ENCODE data around the gene GPANK1. TPM values are rescaled to one million over a fixed set of nuclear protein-coding genes. Genes with fewer than 3 reads are reported as not detected.

GPANK1 gene
- total and polyA plus RNA-seq, 9 of the 15 experiments (the other 6 are each of a cell fraction or from before 2014, with no cell fraction given) = 32.2 to 111 (median 46.3) TPM

DNA sequence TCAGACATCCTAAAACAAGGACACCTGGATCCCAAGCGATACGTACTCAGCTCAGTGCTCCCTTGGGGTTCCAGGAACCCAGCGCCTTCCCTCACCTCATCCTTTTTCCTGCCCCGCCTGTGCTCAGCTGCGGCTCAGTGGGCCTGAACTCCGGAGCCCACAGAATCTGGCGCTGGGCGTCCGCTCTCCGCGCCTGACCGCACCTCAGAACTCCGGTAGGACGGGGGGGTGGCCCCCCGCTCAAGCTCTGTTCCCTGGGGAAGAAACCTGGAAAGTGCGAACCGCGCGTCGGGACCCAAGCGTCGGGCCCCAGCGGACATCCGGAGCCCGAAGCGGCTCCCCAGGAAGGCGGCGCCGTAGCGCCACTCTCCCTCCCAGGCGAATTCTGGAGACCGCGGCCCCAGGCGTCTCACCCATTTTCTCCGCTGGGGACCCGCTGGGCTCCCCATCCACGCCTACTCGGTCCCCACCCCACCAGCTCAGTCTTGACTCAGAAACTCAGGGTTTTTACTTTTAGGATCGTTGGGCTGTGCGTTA is 16.4 kb upstream of the GPANK1 start (continued):
- TF ChIP-seq, protein P1, sequence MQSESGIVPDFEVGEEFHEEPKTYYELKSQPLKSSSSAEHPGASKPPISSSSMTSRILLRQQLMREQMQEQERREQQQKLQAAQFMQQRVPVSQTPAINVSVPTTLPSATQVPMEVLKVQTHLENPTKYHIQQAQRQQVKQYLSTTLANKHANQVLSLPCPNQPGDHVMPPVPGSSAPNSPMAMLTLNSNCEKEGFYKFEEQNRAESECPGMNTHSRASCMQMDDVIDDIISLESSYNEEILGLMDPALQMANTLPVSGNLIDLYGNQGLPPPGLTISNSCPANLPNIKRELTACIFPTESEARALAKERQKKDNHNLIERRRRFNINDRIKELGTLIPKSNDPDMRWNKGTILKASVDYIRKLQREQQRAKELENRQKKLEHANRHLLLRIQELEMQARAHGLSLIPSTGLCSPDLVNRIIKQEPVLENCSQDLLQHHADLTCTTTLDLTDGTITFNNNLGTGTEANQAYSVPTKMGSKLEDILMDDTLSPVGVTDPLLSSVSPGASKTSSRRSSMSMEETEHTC (IDR thresholded peaks at IDR 0.05) = no peak
- TF ChIP-seq SIRT6 (IDR thresholded peaks at IDR 0.05; ENCODE audit: low read depth, low read length) (no peak), MYC (IDR thresholded peaks at IDR 0.05; ENCODE audit: low read depth, low read length) (no peak), MYC (CRISPR knock-in tag; IDR thresholded peaks at IDR 0.05; ENCODE audit: borderline replicate concordance, low read depth) (no peak), SPI1 (IDR thresholded peaks at IDR 0.05; ENCODE audit: borderline replicate concordance, low read depth, low read length) (no peak), NEUROD1 (IDR thresholded peaks at IDR 0.05; ENCODE audit: borderline replicate concordance, low read depth, low read length, partially characterized antibody) (no peak), LEF1 (IDR thresholded peaks at IDR 0.05) (no peak), SAP30 (IDR thresholded peaks at IDR 0.05; ENCODE audit: borderline replicate concordance, insufficient read depth, low read depth, low read length, poor library complexity, severe bottlenecking) (no peak), GTF2F1 (IDR thresholded peaks at IDR 0.05; ENCODE audit: low read depth, low read length) (no peak)
- TF ChIP-seq, protein P2, sequence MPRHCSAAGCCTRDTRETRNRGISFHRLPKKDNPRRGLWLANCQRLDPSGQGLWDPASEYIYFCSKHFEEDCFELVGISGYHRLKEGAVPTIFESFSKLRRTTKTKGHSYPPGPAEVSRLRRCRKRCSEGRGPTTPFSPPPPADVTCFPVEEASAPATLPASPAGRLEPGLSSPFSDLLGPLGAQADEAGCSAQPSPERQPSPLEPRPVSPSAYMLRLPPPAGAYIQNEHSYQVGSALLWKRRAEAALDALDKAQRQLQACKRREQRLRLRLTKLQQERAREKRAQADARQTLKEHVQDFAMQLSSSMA (CRISPR knock-in tag; IDR thresholded peaks at IDR 0.05) = no peak
- TF ChIP-seq, protein P3, sequence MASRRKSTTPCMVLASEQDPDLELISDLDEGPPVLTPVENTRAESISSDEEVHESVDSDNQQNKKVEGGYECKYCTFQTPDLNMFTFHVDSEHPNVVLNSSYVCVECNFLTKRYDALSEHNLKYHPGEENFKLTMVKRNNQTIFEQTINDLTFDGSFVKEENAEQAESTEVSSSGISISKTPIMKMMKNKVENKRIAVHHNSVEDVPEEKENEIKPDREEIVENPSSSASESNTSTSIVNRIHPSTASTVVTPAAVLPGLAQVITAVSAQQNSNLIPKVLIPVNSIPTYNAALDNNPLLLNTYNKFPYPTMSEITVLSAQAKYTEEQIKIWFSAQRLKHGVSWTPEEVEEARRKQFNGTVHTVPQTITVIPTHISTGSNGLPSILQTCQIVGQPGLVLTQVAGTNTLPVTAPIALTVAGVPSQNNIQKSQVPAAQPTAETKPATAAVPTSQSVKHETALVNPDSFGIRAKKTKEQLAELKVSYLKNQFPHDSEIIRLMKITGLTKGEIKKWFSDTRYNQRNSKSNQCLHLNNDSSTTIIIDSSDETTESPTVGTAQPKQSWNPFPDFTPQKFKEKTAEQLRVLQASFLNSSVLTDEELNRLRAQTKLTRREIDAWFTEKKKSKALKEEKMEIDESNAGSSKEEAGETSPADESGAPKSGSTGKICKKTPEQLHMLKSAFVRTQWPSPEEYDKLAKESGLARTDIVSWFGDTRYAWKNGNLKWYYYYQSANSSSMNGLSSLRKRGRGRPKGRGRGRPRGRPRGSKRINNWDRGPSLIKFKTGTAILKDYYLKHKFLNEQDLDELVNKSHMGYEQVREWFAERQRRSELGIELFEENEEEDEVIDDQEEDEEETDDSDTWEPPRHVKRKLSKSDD (conservative IDR thresholded peaks at IDR 0.05; ENCODE audit: low read length) = no peak
- TF ChIP-seq, protein P4, sequence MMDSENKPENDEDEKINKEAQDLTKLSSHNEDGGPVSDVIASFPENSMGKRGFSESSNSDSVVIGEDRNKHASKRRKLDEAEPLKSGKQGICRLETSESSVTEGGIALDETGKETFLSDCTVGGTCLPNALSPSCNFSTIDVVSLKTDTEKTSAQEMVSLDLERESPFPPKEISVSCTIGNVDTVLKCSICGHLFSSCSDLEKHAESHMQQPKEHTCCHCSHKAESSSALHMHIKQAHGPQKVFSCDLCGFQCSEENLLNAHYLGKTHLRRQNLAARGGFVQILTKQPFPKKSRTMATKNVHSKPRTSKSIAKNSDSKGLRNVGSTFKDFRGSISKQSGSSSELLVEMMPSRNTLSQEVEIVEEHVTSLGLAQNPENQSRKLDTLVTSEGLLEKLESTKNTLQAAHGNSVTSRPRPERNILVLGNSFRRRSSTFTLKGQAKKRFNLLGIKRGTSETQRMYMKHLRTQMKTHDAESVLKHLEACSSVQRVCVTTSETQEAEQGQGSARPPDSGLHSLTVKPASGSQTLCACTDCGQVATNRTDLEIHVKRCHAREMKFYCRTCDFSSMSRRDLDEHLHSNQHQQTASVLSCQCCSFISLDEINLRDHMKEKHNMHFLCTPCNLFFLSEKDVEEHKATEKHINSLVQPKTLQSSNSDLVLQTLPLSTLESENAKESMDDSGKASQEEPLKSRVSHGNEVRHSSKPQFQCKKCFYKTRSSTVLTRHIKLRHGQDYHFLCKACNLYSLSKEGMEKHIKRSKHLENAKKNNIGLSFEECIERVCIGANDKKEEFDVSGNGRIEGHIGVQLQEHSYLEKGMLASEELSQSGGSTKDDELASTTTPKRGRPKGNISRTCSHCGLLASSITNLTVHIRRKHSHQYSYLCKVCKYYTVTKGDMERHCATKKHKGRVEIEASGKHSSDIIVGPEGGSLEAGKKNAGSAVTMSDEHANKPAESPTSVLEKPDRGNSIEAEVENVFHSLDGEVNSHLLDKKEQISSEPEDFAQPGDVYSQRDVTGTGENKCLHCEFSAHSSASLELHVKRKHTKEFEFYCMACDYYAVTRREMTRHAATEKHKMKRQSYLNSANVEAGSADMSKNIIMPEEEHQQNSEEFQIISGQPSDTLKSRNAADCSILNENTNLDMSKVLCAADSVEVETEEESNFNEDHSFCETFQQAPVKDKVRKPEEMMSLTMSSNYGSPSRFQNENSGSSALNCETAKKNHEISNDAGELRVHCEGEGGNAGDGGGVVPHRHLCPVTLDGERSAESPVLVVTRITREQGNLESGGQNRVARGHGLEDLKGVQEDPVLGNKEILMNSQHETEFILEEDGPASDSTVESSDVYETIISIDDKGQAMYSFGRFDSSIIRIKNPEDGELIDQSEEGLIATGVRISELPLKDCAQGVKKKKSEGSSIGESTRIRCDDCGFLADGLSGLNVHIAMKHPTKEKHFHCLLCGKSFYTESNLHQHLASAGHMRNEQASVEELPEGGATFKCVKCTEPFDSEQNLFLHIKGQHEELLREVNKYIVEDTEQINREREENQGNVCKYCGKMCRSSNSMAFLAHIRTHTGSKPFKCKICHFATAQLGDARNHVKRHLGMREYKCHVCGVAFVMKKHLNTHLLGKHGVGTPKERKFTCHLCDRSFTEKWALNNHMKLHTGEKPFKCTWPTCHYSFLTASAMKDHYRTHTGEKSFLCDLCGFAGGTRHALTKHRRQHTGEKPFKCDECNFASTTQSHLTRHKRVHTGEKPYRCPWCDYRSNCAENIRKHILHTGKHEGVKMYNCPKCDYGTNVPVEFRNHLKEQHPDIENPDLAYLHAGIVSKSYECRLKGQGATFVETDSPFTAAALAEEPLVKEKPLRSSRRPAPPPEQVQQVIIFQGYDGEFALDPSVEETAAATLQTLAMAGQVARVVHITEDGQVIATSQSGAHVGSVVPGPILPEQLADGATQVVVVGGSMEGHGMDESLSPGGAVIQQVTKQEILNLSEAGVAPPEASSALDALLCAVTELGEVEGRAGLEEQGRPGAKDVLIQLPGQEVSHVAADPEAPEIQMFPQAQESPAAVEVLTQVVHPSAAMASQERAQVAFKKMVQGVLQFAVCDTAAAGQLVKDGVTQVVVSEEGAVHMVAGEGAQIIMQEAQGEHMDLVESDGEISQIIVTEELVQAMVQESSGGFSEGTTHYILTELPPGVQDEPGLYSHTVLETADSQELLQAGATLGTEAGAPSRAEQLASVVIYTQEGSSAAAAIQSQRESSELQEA (IDR thresholded peaks at IDR 0.05; ENCODE audit: low read depth) = no peak
- TF ChIP-seq, protein P5, sequence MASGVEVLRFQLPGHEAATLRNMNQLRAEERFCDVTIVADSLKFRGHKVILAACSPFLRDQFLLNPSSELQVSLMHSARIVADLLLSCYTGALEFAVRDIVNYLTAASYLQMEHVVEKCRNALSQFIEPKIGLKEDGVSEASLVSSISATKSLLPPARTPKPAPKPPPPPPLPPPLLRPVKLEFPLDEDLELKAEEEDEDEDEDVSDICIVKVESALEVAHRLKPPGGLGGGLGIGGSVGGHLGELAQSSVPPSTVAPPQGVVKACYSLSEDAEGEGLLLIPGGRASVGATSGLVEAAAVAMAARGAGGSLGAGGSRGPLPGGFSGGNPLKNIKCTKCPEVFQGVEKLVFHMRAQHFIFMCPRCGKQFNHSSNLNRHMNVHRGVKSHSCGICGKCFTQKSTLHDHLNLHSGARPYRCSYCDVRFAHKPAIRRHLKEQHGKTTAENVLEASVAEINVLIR (CRISPR knock-in tag; IDR thresholded peaks at IDR 0.05) = no peak
